Gastrocnemius medialis (tissue), 4 donors: ENCODE data around the gene AKIRIN2. TPM values are rescaled to one million over a fixed set of nuclear protein-coding genes. Genes with fewer than 3 reads are reported as not detected.
A peak's percentile ranks its signal among the peaks of the same experiment; 100 is the strongest.
"Not testable (repeated sequence)": the region's sequence is repeated elsewhere in the genome, so short reads cannot be mapped to it uniquely, and the experiment has no call there.

Experiments
- ATAC-seq, 2 donors: fragments of 150-250 bp; one replicate each; pipeline ENCODE4 v1.9.1; 2016
- DNase-seq, 2 donors: peaks; one replicate each; pipeline ENCODE4 v3.0.0-alpha.2; 2019
- H3K27ac ChIP-seq, 4 donors: fragments of 200-600 bp; sonication (generic); 1 replicate in 1 of 4; 2 replicates in 3 of 4; pipeline ENCODE4 v1.5.1; 2016 to 2018; ENCODE audit warnings: mild to moderate bottlenecking in 2 of 4, moderate library complexity in 1 of 4
- H3K27me3 ChIP-seq, 3 donors: fragments of 200-600 bp; sonication (generic) in 2 of 3; 1 replicate in 1 of 3; 2 replicates in 2 of 3; pipeline versions ENCODE4 v1.5.1 to v1.6.0; 2016 to 2019; ENCODE audit warnings: mild to moderate bottlenecking in 1 of 3, moderate library complexity in 1 of 3
- H3K36me3 ChIP-seq, 2 donors: fragments of 200-600 bp; sonication (generic) in 1 of 2; one replicate each; pipeline ENCODE4 v1.5.1; 2017 to 2018
- H3K4me1 ChIP-seq, 2 donors: fragments of 200-600 bp; sonication (generic) in 1 of 2; one replicate each; pipeline ENCODE4 v1.5.1; 2016 to 2017; ENCODE audit warnings: mild to moderate bottlenecking in 2 of 2
- H3K4me3 ChIP-seq, 4 donors: fragments of 200-600 bp; sonication (generic) in 3 of 4; 1 replicate in 1 of 4; 2 replicates in 3 of 4; pipeline ENCODE4 v1.5.1; 2016 to 2019; ENCODE audit warnings: mild to moderate bottlenecking in 2 of 4
- H3K9me3 ChIP-seq, 3 donors: fragments of 200-600 bp; sonication (generic) in 2 of 3; 1 replicate in 1 of 3; 2 replicates in 2 of 3; pipeline ENCODE4 v1.5.1; 2016 to 2019
- CTCF ChIP-seq, 5 experiments: fragments of 450-650 bp in 3 of 5; fragments of 200-600 bp in 2 of 5; sonication (generic) in 2 of 5; IDR thresholded peaks in 4 of 5; conservative IDR thresholded peaks in 1 of 5; 1 replicate in 4 of 5; 2 replicates in 1 of 5; pipeline ENCODE4 v1.5.1; 2016 to 2019; ENCODE audit warnings: antibody characterized with exemption in 5 of 5, mild to moderate bottlenecking in 3 of 5, moderate library complexity in 3 of 5
- POLR2A ChIP-seq, 2 donors: fragments of 450-650 bp; IDR thresholded peaks; one replicate each; pipeline ENCODE4 v1.6.1; 2017; ENCODE audit warnings: antibody characterized with exemption in 2 of 2, mild to moderate bottlenecking in 2 of 2, moderate library complexity in 2 of 2
- in situ Hi-C, 4 donors: fragments of 200-750 bp; cut with MboI; loops; one replicate each; pipeline versions ENCODE4 v1.15.0 to v1.8.0; 2017; ENCODE audit warnings: low sequenced_read_pairs in 4 of 4
- intact Hi-C: fragments of 100-400 bp; cut with DNase I; formaldehyde crosslinking; loops from one replicate; pipeline ENCODE4 v1.15.1; 2023; ENCODE audit warnings: low total_unique reads
- total RNA-seq, 4 donors: library from RNA; depleted of rRNA; stranded (reverse); fragments of >200 nt; gene quantifications; one replicate each; pipeline versions ENCODE4 v1.1.0 to v1.2.3, GENCODE V29; 2016

Gene AKIRIN2
- total RNA-seq, 4 donors from 2014 or later: 25.6 to 44.5 (median 33.1) TPM

- no peaks in the 10 kb centered on the region for H3K9me3 ChIP-seq
- H3K27me3 ChIP-seq: no peaks in the 10 kb centered on the region
- H3K27ac ChIP-seq: no peak overlapping the region
- H3K36me3 ChIP-seq: no peaks in the 10 kb centered on the region
- intact Hi-C loops: no loop called here
- peaks cover 5 to 13% of the 10 kb centered on the region in 2 donors for H3K4me1 ChIP-seq
- TF ChIP-seq CTCF (IDR thresholded peaks at IDR 0.05 in 4 of 5, conservative IDR thresholded peaks at IDR 0.05 in 1 of 5): no peak
- no peak for TF ChIP-seq POLR2A (IDR thresholded peaks at IDR 0.05)
- ATAC-seq (no peak), DNase-seq (no peak)
- in situ Hi-C loops: no loop called here
- no peak overlapping the region for H3K4me3 ChIP-seq
Measured at GRCh38 chr6:87710090-87710489, 8.1 kb upstream of the AKIRIN2 start.

GRCh38 chr6:87708581-87709427 lies 6.8 kb upstream of the AKIRIN2 start:
- H3K4me3 ChIP-seq, ATAC-seq, H3K36me3 ChIP-seq, DNase-seq, H3K27ac ChIP-seq, H3K27me3 ChIP-seq, in situ Hi-C loops, H3K9me3 ChIP-seq: not testable (repeated sequence)
- intact Hi-C loops: loop anchor here (10.0 kb wide), 1 partner anchor 1326 kb away; no protein-coding TSS in a partner anchor
- peaks cover 5 to 13% of the 10 kb centered on the region in 2 donors for H3K4me1 ChIP-seq

GRCh38 chr6:87706187-87706966 lies 4.3 kb upstream of the AKIRIN2 start:
- no peaks in the 10 kb centered on the region for H3K9me3 ChIP-seq
- TF ChIP-seq CTCF (IDR thresholded peaks at IDR 0.05 in 4 of 5, conservative IDR thresholded peaks at IDR 0.05 in 1 of 5) (no peak), POLR2A (IDR thresholded peaks at IDR 0.05) (no peak)
- H3K36me3 ChIP-seq: no peaks in the 10 kb centered on the region
- intact Hi-C loops (loop anchor here (10.0 kb wide), 1 partner anchor 1328 kb away; no protein-coding TSS in a partner anchor), in situ Hi-C loops (no loop called here)
- no peaks in the 10 kb centered on the region for H3K27me3 ChIP-seq
- DNase-seq (no peak), ATAC-seq (no peak)
- H3K4me1 ChIP-seq: peaks cover 5 to 19% of the 10 kb centered on the region in 2 donors
- no peak overlapping the region for H3K4me3 ChIP-seq
- H3K27ac ChIP-seq: peak overlapping the region; percentile 7 to 66 (median 58)

GRCh38 chr6:87705070-87705691 lies 3.1 kb upstream of the AKIRIN2 start:
- Histone ChIP-seq H3K27ac (peak overlapping the region in 2 of 4 donors; percentile 59 to 66), H3K4me3 (no peak overlapping the region), H3K9me3 (no peaks in the 10 kb centered on the region), H3K36me3 (no peaks in the 10 kb centered on the region), H3K27me3 (no peaks in the 10 kb centered on the region), H3K4me1 (peaks cover 5 to 19% of the 10 kb centered on the region in 2 donors)
- ATAC-seq (no peak), DNase-seq (no peak)
- intact Hi-C loops: loop anchor here (10.0 kb wide), 1 partner anchor 1330 kb away; no protein-coding TSS in a partner anchor
- in situ Hi-C loops: no loop called here
- TF ChIP-seq CTCF (IDR thresholded peaks at IDR 0.05 in 4 of 5, conservative IDR thresholded peaks at IDR 0.05 in 1 of 5) (no peak), POLR2A (IDR thresholded peaks at IDR 0.05) (no peak)

- ATAC-seq, in situ Hi-C loops, H3K27me3 ChIP-seq, H3K9me3 ChIP-seq, H3K36me3 ChIP-seq: not testable (repeated sequence)
- intact Hi-C loops: loop anchor here (2.0 to 10.0 kb wide), 3 partner anchors 548 to 1379 kb away; partner anchors contain the start of genes PNRC1 and ZNF292
- peak overlapping the region; percentile 85 to 94 (median 90) for H3K4me3 ChIP-seq
- DNase-seq: peak in 1 of 2 donors; percentile 41
- peak overlapping the region; percentile 94 to 99 (median 97) for H3K27ac ChIP-seq
- peaks cover 17 to 25% of the 10 kb centered on the region in 2 donors for H3K4me1 ChIP-seq
Measured at GRCh38 chr6:87703039-87703438, 1.0 kb upstream of the AKIRIN2 start.
